K562 (cell line): Measurements from ENCODE around the gene GPR152. TPM values are rescaled to one million over a fixed set of nuclear protein-coding genes. Genes with fewer than 3 reads are reported as not detected.

ENCODE experiments used
- CHD1 ChIP-seq: fragments of 200-600 bp; sonication (generic); IDR thresholded peaks from one replicate; pipeline ENCODE4 v1.6.1; 2012; ENCODE audit warnings: mild to moderate bottlenecking, moderate library complexity, low read length, inconsistent platforms
- ELF1 ChIP-seq: fragments of 200-800 bp; sonication (Bioruptor generic); IDR thresholded peaks from 2 replicates; pipeline ENCODE4 v1.6.1; 2016; ENCODE audit warnings: missing genetic modification characterization, missing compliant biosample characterization
- ETV1 ChIP-seq: fragments of 450-650 bp; conservative IDR thresholded peaks from 2 replicates; pipeline ENCODE4 v1.6.1; 2016; ENCODE audit warnings: missing genetic modification characterization, control low read depth, low read depth, missing compliant biosample characterization
- HMGXB4 ChIP-seq: sonication (generic); formaldehyde crosslinking; IDR thresholded peaks from 2 replicates; pipeline ENCODE4 v1.8.1; 2023; ENCODE audit warnings: mild to moderate bottlenecking, missing genetic modification reagents
- KDM2B ChIP-seq: fragments of 250-450 bp; sonication (Bioruptor Pico); IDR thresholded peaks from 2 replicates; pipeline ENCODE4 v1.8.0; 2021; ENCODE audit warnings: mild to moderate bottlenecking, moderate library complexity
- KDM4B ChIP-seq, 2 experiments: fragments of 450-650 bp in 1 of 2; sonication (generic) in 1 of 2; IDR thresholded peaks; 2 replicates each; pipeline ENCODE4 v1.6.1; 2016 to 2017; ENCODE audit warnings: borderline replicate concordance in 2 of 2, antibody characterized with exemption in 1 of 2, low read depth in 1 of 2, mild to moderate bottlenecking in 1 of 2
- NEUROD1 ChIP-seq: fragments of 150-350 bp; IDR thresholded peaks from 2 replicates; pipeline ENCODE4 v1.6.1; 2014; ENCODE audit warnings: borderline replicate concordance, low read length, low read depth; ENCODE audit not compliant: partially characterized antibody
- NRF1 ChIP-seq, 2 experiments: fragments of 450-650 bp; IDR thresholded peaks in 1 of 2; conservative IDR thresholded peaks in 1 of 2; 2 replicates each; pipeline ENCODE4 v1.6.1; 2014; ENCODE audit warnings: mild to moderate bottlenecking in 2 of 2
- POU5F1 ChIP-seq: fragments of 150-350 bp; IDR thresholded peaks from 2 replicates; pipeline ENCODE4 v1.6.1; 2014; ENCODE audit warnings: borderline replicate concordance, low read length, low read depth, mild to moderate bottlenecking; ENCODE audit not compliant: partially characterized antibody
- PURB ChIP-seq: sonication (generic); formaldehyde crosslinking; IDR thresholded peaks from 2 replicates; pipeline ENCODE4 v1.9.0; 2021; ENCODE audit warnings: low read depth, mild to moderate bottlenecking, missing genetic modification reagents
- RAD21 ChIP-seq, 2 experiments: fragments of 250-450 bp in 1 of 2; fragments of 450-650 bp in 1 of 2; sonication (Bioruptor Pico) in 1 of 2; formaldehyde crosslinking in 1 of 2; IDR thresholded peaks in 1 of 2; conservative IDR thresholded peaks in 1 of 2; 2 replicates each; pipeline versions ENCODE4 v1.4.0 to v1.8.0; 2020 to 2022; ENCODE audit warnings: mild to moderate bottlenecking in 2 of 2, moderate library complexity in 1 of 2
- RFX5 ChIP-seq: IDR thresholded peaks from 2 replicates; pipeline ENCODE4 v1.6.1; 2011; ENCODE audit warnings: low read depth, mild to moderate bottlenecking, improper control_type of control experiment, low read length
- SIN3B ChIP-seq: fragments of 450-650 bp; IDR thresholded peaks from 2 replicates; pipeline ENCODE4 v1.6.1; 2017; ENCODE audit warnings: low read depth, mild to moderate bottlenecking, moderate library complexity
- TCFL5 ChIP-seq: fragments of 250-450 bp; sonication (Bioruptor Pico); conservative IDR thresholded peaks from 2 replicates; pipeline ENCODE4 v1.6.1; 2021; ENCODE audit warnings: mild to moderate bottlenecking, moderate library complexity, matching md5 sums
- YY1 ChIP-seq, 3 experiments: IDR thresholded peaks; 2 replicates each; pipeline ENCODE4 v1.6.1; 2011; ENCODE audit warnings: low read length in 2 of 3, mild to moderate bottlenecking in 2 of 3, moderate library complexity in 2 of 3, borderline replicate concordance in 1 of 3, control low read depth in 1 of 3, low read depth in 1 of 3; ENCODE audit not compliant: insufficient read depth in 3 of 3, insufficient replicate concordance in 2 of 3, control insufficient read depth in 1 of 3, insufficient read length in 1 of 3; ENCODE audit errors: extremely low read depth in 1 of 3
- ZFP1 ChIP-seq: fragments of 450-650 bp; formaldehyde crosslinking; IDR thresholded peaks from 2 replicates; pipeline ENCODE4 v1.4.0; 2020; ENCODE audit warnings: mild to moderate bottlenecking, mixed read lengths
- ZFP91 ChIP-seq: sonication (generic); formaldehyde crosslinking; IDR thresholded peaks from 2 replicates; pipeline ENCODE4 v1.8.0; 2022; ENCODE audit warnings: mild to moderate bottlenecking, missing genetic modification reagents
- ZNF175 ChIP-seq: fragments of 200-800 bp; sonication (Bioruptor generic); IDR thresholded peaks from 2 replicates; pipeline ENCODE4 v1.6.1; 2016; ENCODE audit warnings: low read depth, mild to moderate bottlenecking, missing genetic modification characterization, missing compliant biosample characterization
- ZNF263 ChIP-seq: sonication (generic); formaldehyde crosslinking; IDR thresholded peaks from 2 replicates; pipeline ENCODE4 v1.8.0; 2022; ENCODE audit warnings: mild to moderate bottlenecking, missing genetic modification reagents, borderline replicate concordance
- ZNF583 ChIP-seq: fragments of 250-450 bp; sonication (Bioruptor Pico); IDR thresholded peaks from 2 replicates; pipeline ENCODE4 v1.4.0; 2020
- polyA plus RNA-seq, 8 experiments: library from polyadenylated mRNA; depleted of rRNA in 4 of 8; stranded (reverse) in 5 of 8; unstranded in 3 of 8; fragments of >200 nt; fragmentation: Nextera tagmentation in 2 of 8; fragmentation: Illumina TruSeq in 1 of 8; extraction: Ambion mirVana in 2 of 8; extraction: Trizol in 1 of 8; gene quantifications; 2 replicates each; pipeline versions ENCODE4 v1.2.1 to v1.2.3, GENCODE V29; 2011 to 2014; ENCODE audit warnings: inconsistent platforms in 1 of 8, missing spikeins in 1 of 8
- total RNA-seq, 7 experiments: library from RNA; depleted of rRNA in 6 of 7; stranded (reverse); fragments of >200 nt in 6 of 7; fragmentation: Illumina TruSeq in 2 of 7; extraction: Trizol in 2 of 7; gene quantifications; 2 replicates each; pipeline versions ENCODE4 v1.2.1 to v1.2.3, GENCODE V29; 2011 to 2021; ENCODE audit warnings: low replicate concordance in 1 of 7
- TF ChIP-seq, protein P1 (sequence below), 2 experiments: IDR thresholded peaks; 2 replicates each; pipeline ENCODE4 v1.6.1; 2011; ENCODE audit warnings: borderline replicate concordance in 1 of 2, control low read depth in 1 of 2, low read depth in 1 of 2, low read length in 1 of 2, mild to moderate bottlenecking in 1 of 2, mixed read lengths in 1 of 2, moderate library complexity in 1 of 2; ENCODE audit not compliant: insufficient read depth in 1 of 2, insufficient read length in 1 of 2, poor library complexity in 1 of 2, severe bottlenecking in 1 of 2; ENCODE audit errors: extremely low read depth in 1 of 2

GPR152 gene
- total and polyA plus RNA-seq, 9 of the 15 experiments (the other 6 are each of a cell fraction or from before 2014, with no cell fraction given) = not detected

DNA sequence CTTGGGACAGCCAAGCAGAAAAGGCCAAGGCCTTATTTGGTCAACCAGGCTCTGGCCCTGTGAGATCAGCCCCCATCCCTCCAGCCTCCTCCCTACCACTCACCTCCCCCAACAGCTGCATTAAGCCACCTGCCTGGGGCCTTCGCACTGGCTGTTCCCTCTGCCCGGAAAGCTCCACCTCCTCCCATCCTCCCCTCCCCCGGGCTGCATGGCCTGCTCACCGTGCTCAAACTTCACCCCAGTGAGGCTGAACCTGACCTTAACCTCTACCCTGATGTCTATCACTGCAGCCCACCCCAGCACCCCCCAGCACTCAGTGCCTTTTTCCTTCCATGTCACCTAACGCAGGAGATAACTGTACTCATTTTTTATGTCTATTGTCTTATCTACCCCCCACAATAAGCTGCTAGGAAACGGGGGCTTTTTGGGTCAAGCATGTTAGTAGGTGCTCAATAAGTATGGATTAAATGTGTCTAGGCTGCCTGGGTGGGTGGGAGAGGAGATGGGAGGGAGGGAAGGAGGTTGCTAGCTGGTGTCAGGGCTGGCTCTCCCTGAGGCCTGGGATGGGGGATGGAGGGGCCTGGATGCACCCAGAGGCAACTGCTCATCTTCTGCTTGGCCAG is 16.0 kb downstream of the GPR152 start (continued):
- no peak for TF ChIP-seq ZNF175 (CRISPR knock-in tag)
- no peak for TF ChIP-seq KDM2B
- peak; percentile 32 for TF ChIP-seq NEUROD1
- no peak for TF ChIP-seq SIN3B
- TF ChIP-seq ZFP91 (CRISPR knock-in tag) = 0 out of 2 replicates have a peak, but pooled peaks have one; percentile 39
- no peak for TF ChIP-seq ZFP1
- TF ChIP-seq TCFL5 = no peak
- no peak for TF ChIP-seq ZNF583 (CRISPR knock-in tag)
- no peak for TF ChIP-seq POU5F1
- peak in 2 of 3 experiments; percentile 39 to 50 for TF ChIP-seq YY1 (IDR thresholded peaks at IDR 0.05; ENCODE audit: borderline replicate concordance in 1 of 3, control insufficient read depth in 1 of 3, extremely low read depth in 1 of 3, insufficient read depth in 3 of 3, insufficient read length in 1 of 3, insufficient replicate concordance in 2 of 3, low read depth in 1 of 3, low read length in 2 of 3)
- no peak for TF ChIP-seq HMGXB4 (CRISPR knock-in tag)
- TF ChIP-seq, protein P1, sequence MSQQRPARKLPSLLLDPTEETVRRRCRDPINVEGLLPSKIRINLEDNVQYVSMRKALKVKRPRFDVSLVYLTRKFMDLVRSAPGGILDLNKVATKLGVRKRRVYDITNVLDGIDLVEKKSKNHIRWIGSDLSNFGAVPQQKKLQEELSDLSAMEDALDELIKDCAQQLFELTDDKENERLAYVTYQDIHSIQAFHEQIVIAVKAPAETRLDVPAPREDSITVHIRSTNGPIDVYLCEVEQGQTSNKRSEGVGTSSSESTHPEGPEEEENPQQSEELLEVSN (IDR thresholded peaks at IDR 0.05; ENCODE audit: borderline replicate concordance in 1 of 2, extremely low read depth in 1 of 2, insufficient read depth in 1 of 2, insufficient read length in 1 of 2, low read depth in 1 of 2, low read length in 1 of 2, poor library complexity in 1 of 2, severe bottlenecking in 1 of 2) = peak; percentile 18 to 50
- TF ChIP-seq ZNF263 (CRISPR knock-in tag) = peak; percentile 93
- TF ChIP-seq NRF1 (conservative IDR thresholded peaks at IDR 0.05 in 1 of 2, IDR thresholded peaks at IDR 0.05 in 1 of 2) = no peak
- no peak for TF ChIP-seq RFX5
- TF ChIP-seq ETV1 (tag) = peak; percentile 65
- TF ChIP-seq KDM4B (IDR thresholded peaks at IDR 0.05; ENCODE audit: borderline replicate concordance in 2 of 2, low read depth in 1 of 2) = peak in 1 of 2 experiments; percentile 64; a peak in 1 of 4 replicates
- TF ChIP-seq PURB (CRISPR knock-in tag) = no peak
- no peak for TF ChIP-seq ELF1 (tag)
- TF ChIP-seq RAD21 (CRISPR knock-in tag; conservative IDR thresholded peaks at IDR 0.05 in 1 of 2, IDR thresholded peaks at IDR 0.05 in 1 of 2) = no peak
- no peak for TF ChIP-seq CHD1
